ENCODE data around the gene SULF2. TPM values are rescaled to one million over a fixed set of nuclear protein-coding genes. Genes with fewer than 3 reads are reported as not detected.

The SULF2 gene
- total and polyA plus RNA-seq, 2 of the 4 experiments (the other 2 are of a cell fraction) = 0.54 to 0.77 TPM

- no peak overlapping the region for H2AK5ac ChIP-seq (ENCODE audit: low read depth, low read length)
- ChIA-PET CTCF (interaction anchor here (0.8 to 1.1 kb wide), 2 partner anchors 617 to 798 kb away, joined by 3 to 6 read pairs; no protein-coding TSS in a partner anchor), POLR2A (ENCODE audit: unreplicated experiment) (no interaction called here)
- H3K27ac ChIP-seq (ENCODE audit: insufficient read depth, low read length) = no peak overlapping the region
- H4K91ac ChIP-seq (ENCODE audit: insufficient read depth, low read depth, low read length) = no peak overlapping the region
- H3K4me3 ChIP-seq (ENCODE audit: insufficient read depth, low read depth, low read length) = no peak overlapping the region
- no peak overlapping the region for H2BK20ac ChIP-seq (ENCODE audit: low read depth, low read length)
- DNase-seq (no peak), ATAC-seq (ENCODE audit: low read depth) (no peak)
- no peak overlapping the region for H4K8ac ChIP-seq (ENCODE audit: low read depth in 2 of 2, low read length in 2 of 2)
- no peak overlapping the region for H2BK5ac ChIP-seq (ENCODE audit: low read depth, low read length, poor library complexity, severe bottlenecking)
- H2AK9ac ChIP-seq (replicated peaks; ENCODE audit: low read depth, low read length, poor library complexity) = no peak overlapping the region
- no peak overlapping the region for H3K56ac ChIP-seq (ENCODE audit: extremely low read depth, insufficient read depth, low read length)
- TF ChIP-seq CHD1 (IDR thresholded peaks at IDR 0.05; ENCODE audit: low read depth, low read length) (no peak), RAD21 (IDR thresholded peaks at IDR 0.05; ENCODE audit: low read length) (no peak), RFX5 (IDR thresholded peaks at IDR 0.05; ENCODE audit: low read depth, low read length) (no peak), MAFK (IDR thresholded peaks at IDR 0.05; ENCODE audit: low read depth, low read length) (no peak), CEBPB (IDR thresholded peaks at IDR 0.05; ENCODE audit: low read depth, low read length) (no peak), CTCF (conservative IDR thresholded peaks at IDR 0.05; ENCODE audit: low read depth, low read length) (no peak), BHLHE40 (IDR thresholded peaks at IDR 0.05; ENCODE audit: low read depth, low read length) (no peak), FOS (IDR thresholded peaks at IDR 0.05; ENCODE audit: low read depth, low read length) (no peak), NFE2L2 (IDR thresholded peaks at IDR 0.05; ENCODE audit: low read depth, low read length) (no peak), RCOR1 (IDR thresholded peaks at IDR 0.05; ENCODE audit: insufficient replicate concordance, low read length) (no peak), POLR2A (IDR thresholded peaks at IDR 0.05; ENCODE audit: low read depth, low read length) (no peak), ELK1 (IDR thresholded peaks at IDR 0.05; ENCODE audit: borderline replicate concordance, low read depth, low read length) (no peak), USF2 (IDR thresholded peaks at IDR 0.05; ENCODE audit: low read depth, low read length) (no peak), MAZ (IDR thresholded peaks at IDR 0.05; ENCODE audit: borderline replicate concordance, low read depth, low read length) (no peak), SMC3 (IDR thresholded peaks at IDR 0.05; ENCODE audit: low read depth, low read length) (no peak), MXI1 (IDR thresholded peaks at IDR 0.05; ENCODE audit: borderline replicate concordance, low read depth, low read length) (no peak)
- in situ Hi-C loops (cut with MboI; ENCODE audit: low sequenced_read_pairs) (no loop called here), dilution Hi-C loops (cut with HindIII; ENCODE audit: low sequenced_read_pairs, unreplicated experiment) (no loop called here), intact Hi-C loops (cut with micrococcal nuclease) (loop anchor here (2.0 to 5.0 kb wide), 2 partner anchors 109 to 616 kb away; partner anchors contain the start of gene SULF2)
- BruUV-seq (replicated peaks) = no TSS peak
- H4K5ac ChIP-seq (ENCODE audit: low read depth, low read length) = no peak overlapping the region
- H3K9ac ChIP-seq (ENCODE audit: low read depth, low read length) = no peak overlapping the region
- H3K79me1 ChIP-seq (ENCODE audit: low read depth in 1 of 2, low read length in 2 of 2) = no peaks in the 10 kb centered on the region
- WGBS, 2 experiments (ENCODE audit: extremely low coverage in 2 of 2, insufficient read length in 1 of 2) = no CpG with 5 or more reads among the region's 17 CpGs
- no peak overlapping the region for H3K4me2 ChIP-seq (ENCODE audit: low read depth, low read length)
- no peak overlapping the region for H2AFZ ChIP-seq (replicated peaks; ENCODE audit: low read length, poor library complexity)
- H3K9me3 ChIP-seq (ENCODE audit: control insufficient read depth, insufficient read depth, low read length) = no peaks in the 10 kb centered on the region
- no peaks in the 10 kb centered on the region for H3K36me3 ChIP-seq (ENCODE audit: control insufficient read depth, insufficient read depth, low read length)
- H3K23ac ChIP-seq (ENCODE audit: low read depth, low read length) = no peak overlapping the region
- no peaks in the 10 kb centered on the region; the same call in 1 of the 2 replicates for H3K9me1 ChIP-seq (ENCODE audit: insufficient read depth, low read length)
- H2BK120ac ChIP-seq (ENCODE audit: low read depth, low read length) = no peak overlapping the region
- H3K4ac ChIP-seq (ENCODE audit: low read depth, low read length) = no peak overlapping the region
- no peak overlapping the region for H2BK15ac ChIP-seq (ENCODE audit: low read depth, low read length)
- H3K27me3 ChIP-seq (ENCODE audit: control insufficient read depth, insufficient read depth, low read length) = peaks cover 4% of the 10 kb centered on the region; the same call in 1 of the 2 replicates
- H3K18ac ChIP-seq (ENCODE audit: low read depth, low read length) = no peak overlapping the region
- no peak overlapping the region for H3K14ac ChIP-seq (replicated peaks; ENCODE audit: low read depth, low read length)
- no peaks in the 10 kb centered on the region; the same call in 1 of the 2 replicates for H3K4me1 ChIP-seq (ENCODE audit: control insufficient read depth, insufficient read depth, low read length)
- no peaks in the 10 kb centered on the region for H4K20me1 ChIP-seq (ENCODE audit: insufficient read depth, low read length)
These were observed 106.7 kb downstream of the SULF2 start for GRCh38 chr20:47678536-47678935.

Measured in IMR-90 (cell line).